ENCODE data around the gene GATA1. TPM values are rescaled to one million over a fixed set of nuclear protein-coding genes. Genes with fewer than 3 reads are reported as not detected.

Gene GATA1
- total RNA-seq, 1 experiment from 2014 or later = 0.34 TPM

DNA sequence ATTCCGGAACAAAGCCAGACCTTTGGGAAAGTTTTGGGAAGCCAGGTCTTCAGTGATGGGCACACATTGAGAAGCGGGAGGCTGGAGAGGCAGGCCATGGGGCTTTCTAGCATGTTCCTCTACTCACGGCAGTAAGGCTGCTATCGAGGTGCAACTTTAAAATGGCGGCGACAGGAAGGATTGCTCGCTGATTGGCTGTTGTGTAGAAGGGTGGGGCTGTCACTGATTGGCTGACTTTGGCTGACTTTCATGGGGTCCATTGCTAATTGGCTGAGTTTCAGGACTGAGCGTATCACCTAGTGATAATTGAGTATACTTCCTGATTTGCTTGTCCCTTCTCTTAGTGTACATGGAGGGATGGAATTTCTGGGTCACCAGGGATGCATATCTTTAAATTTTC is 44.6 kb upstream of the GATA1 start:
- BruUV-seq (replicated peaks) = no TSS peak
- ATAC-seq = no peak
- H3K4me3 ChIP-seq (replicated peaks in 1 of 2; ENCODE audit: low read depth in 1 of 2, low read length in 2 of 2) = no peak overlapping the region
- TF ChIP-seq FOSL1 (IDR thresholded peaks at IDR 0.05; ENCODE audit: low read depth) = no peak
- no peak for DNase-seq (ENCODE audit: low read depth, low spot score)
- H2AFZ ChIP-seq (ENCODE audit: low read depth, low read length, poor library complexity, severe bottlenecking) = no peak overlapping the region
- H3K36me3 ChIP-seq (ENCODE audit: control insufficient read depth in 1 of 2, insufficient read depth in 2 of 2, low read length in 2 of 2) = no peaks in the 10 kb centered on the region
- H3K4me1 ChIP-seq (ENCODE audit: control insufficient read depth in 1 of 2, insufficient read depth in 2 of 2, low read length in 2 of 2) = peaks cover 6% of the 10 kb centered on the region in 2 experiments; a peak in 3 of 4 replicates
- RAD21 ChIA-PET (ENCODE audit: low non-redundant PET in 1 of 2, low total read pairs in 2 of 2, uncharacterized antibody in 2 of 2, unreplicated experiment in 2 of 2) = no interaction called here
- no peaks in the 10 kb centered on the region for H4K20me1 ChIP-seq (ENCODE audit: insufficient read depth)
- H3K79me2 ChIP-seq (ENCODE audit: insufficient read depth, low read length) = no peaks in the 10 kb centered on the region
- intact Hi-C loops (cut with micrococcal nuclease) = no loop called here
- no peaks in the 10 kb centered on the region for H3K9me3 ChIP-seq (ENCODE audit: control insufficient read depth in 1 of 2, insufficient read depth in 1 of 2, low read depth in 1 of 2, low read length in 2 of 2)
- H3K4me2 ChIP-seq (ENCODE audit: low read length) = no peak overlapping the region
- POLR2A ChIA-PET = no interaction called here
- H3K27ac ChIP-seq (ENCODE audit: low read depth, low read length) = no peak overlapping the region
- H3K9ac ChIP-seq (ENCODE audit: low read length) = no peak overlapping the region
- CTCF ChIA-PET = no interaction called here
- no peaks in the 10 kb centered on the region for H3K27me3 ChIP-seq (ENCODE audit: insufficient read depth, low read length)
- H3K9me2 ChIP-seq (ENCODE audit: insufficient read depth) = no peaks in the 10 kb centered on the region

DNA sequence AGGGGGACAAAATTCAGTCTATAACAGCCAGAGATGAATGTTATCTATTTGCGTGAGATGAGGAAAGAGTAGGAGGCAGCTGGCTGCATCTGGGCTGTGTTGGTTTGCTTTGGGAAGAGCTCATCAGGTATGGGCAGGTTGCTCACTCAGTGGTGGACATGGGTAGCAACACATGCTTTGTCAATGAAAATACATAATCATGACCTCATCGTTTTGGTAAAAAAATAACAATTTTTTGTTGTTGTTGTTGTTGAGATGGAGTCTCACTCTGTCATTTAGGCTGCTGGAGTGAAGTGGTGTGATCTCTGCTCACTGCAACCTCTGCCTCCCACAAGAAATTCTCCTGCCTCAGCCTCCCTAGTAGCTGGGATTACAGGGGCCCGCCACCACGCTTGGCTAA is 41.2 kb upstream of the GATA1 start:
- no peaks in the 10 kb centered on the region for H4K20me1 ChIP-seq (ENCODE audit: insufficient read depth)
- no peaks in the 10 kb centered on the region for H3K27me3 ChIP-seq (ENCODE audit: insufficient read depth, low read length)
- no peaks in the 10 kb centered on the region for H3K9me2 ChIP-seq (ENCODE audit: insufficient read depth)
- H3K9ac ChIP-seq (ENCODE audit: low read length) = no peak overlapping the region
- TF ChIP-seq POLR2AphosphoS5 (IDR thresholded peaks at IDR 0.05; ENCODE audit: low read depth, low read length) (no peak), YY1 (IDR thresholded peaks at IDR 0.05; ENCODE audit: extremely low read depth, insufficient replicate concordance, low read depth, low read length) (no peak), SIN3A (IDR thresholded peaks at IDR 0.05; ENCODE audit: low read depth) (no peak), JUND (IDR thresholded peaks at IDR 0.05) (no peak), ELF1 (IDR thresholded peaks at IDR 0.05; ENCODE audit: borderline replicate concordance, low read depth) (no peak), ZNF274 (IDR thresholded peaks at IDR 0.05; ENCODE audit: low read depth, low read length) (no peak), EZH2 (IDR thresholded peaks at IDR 0.05) (no peak), CEBPB (IDR thresholded peaks at IDR 0.05; ENCODE audit: low read depth) (no peak), POLR2A (IDR thresholded peaks at IDR 0.05; ENCODE audit: borderline replicate concordance, extremely low read depth, insufficient read depth, insufficient read length) (no peak)
- TF ChIP-seq, protein P1, sequence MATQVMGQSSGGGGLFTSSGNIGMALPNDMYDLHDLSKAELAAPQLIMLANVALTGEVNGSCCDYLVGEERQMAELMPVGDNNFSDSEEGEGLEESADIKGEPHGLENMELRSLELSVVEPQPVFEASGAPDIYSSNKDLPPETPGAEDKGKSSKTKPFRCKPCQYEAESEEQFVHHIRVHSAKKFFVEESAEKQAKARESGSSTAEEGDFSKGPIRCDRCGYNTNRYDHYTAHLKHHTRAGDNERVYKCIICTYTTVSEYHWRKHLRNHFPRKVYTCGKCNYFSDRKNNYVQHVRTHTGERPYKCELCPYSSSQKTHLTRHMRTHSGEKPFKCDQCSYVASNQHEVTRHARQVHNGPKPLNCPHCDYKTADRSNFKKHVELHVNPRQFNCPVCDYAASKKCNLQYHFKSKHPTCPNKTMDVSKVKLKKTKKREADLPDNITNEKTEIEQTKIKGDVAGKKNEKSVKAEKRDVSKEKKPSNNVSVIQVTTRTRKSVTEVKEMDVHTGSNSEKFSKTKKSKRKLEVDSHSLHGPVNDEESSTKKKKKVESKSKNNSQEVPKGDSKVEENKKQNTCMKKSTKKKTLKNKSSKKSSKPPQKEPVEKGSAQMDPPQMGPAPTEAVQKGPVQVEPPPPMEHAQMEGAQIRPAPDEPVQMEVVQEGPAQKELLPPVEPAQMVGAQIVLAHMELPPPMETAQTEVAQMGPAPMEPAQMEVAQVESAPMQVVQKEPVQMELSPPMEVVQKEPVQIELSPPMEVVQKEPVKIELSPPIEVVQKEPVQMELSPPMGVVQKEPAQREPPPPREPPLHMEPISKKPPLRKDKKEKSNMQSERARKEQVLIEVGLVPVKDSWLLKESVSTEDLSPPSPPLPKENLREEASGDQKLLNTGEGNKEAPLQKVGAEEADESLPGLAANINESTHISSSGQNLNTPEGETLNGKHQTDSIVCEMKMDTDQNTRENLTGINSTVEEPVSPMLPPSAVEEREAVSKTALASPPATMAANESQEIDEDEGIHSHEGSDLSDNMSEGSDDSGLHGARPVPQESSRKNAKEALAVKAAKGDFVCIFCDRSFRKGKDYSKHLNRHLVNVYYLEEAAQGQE (IDR thresholded peaks at IDR 0.05; ENCODE audit: low read depth) = no peak
- TF ChIP-seq, protein P2, sequence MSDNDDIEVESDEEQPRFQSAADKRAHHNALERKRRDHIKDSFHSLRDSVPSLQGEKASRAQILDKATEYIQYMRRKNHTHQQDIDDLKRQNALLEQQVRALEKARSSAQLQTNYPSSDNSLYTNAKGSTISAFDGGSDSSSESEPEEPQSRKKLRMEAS (IDR thresholded peaks at IDR 0.05) = no peak
- TF ChIP-seq, protein P3, sequence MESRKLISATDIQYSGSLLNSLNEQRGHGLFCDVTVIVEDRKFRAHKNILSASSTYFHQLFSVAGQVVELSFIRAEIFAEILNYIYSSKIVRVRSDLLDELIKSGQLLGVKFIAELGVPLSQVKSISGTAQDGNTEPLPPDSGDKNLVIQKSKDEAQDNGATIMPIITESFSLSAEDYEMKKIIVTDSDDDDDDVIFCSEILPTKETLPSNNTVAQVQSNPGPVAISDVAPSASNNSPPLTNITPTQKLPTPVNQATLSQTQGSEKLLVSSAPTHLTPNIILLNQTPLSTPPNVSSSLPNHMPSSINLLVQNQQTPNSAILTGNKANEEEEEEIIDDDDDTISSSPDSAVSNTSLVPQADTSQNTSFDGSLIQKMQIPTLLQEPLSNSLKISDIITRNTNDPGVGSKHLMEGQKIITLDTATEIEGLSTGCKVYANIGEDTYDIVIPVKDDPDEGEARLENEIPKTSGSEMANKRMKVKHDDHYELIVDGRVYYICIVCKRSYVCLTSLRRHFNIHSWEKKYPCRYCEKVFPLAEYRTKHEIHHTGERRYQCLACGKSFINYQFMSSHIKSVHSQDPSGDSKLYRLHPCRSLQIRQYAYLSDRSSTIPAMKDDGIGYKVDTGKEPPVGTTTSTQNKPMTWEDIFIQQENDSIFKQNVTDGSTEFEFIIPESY (IDR thresholded peaks at IDR 0.05; ENCODE audit: extremely low read depth, insufficient replicate concordance, low read length) = no peak
- no peak for DNase-seq (ENCODE audit: low read depth, low spot score)
- ChIA-PET RAD21 (ENCODE audit: low non-redundant PET in 1 of 2, low total read pairs in 2 of 2, uncharacterized antibody in 2 of 2, unreplicated experiment in 2 of 2) (no interaction called here), CTCF (no interaction called here), POLR2A (interaction anchor here (0.7 kb wide), 1 partner anchor 333 kb away, joined by 6 read pairs; no protein-coding TSS in a partner anchor)
- no TSS peak for BruUV-seq (replicated peaks)
- intact Hi-C loops (cut with micrococcal nuclease) = no loop called here
- H3K4me2 ChIP-seq (ENCODE audit: low read length) = no peak overlapping the region
- no peak overlapping the region for H2AFZ ChIP-seq (ENCODE audit: low read depth, low read length, poor library complexity, severe bottlenecking)
- H3K79me2 ChIP-seq (ENCODE audit: insufficient read depth, low read length) = no peaks in the 10 kb centered on the region
- H3K27ac ChIP-seq (ENCODE audit: low read depth, low read length) = no peak overlapping the region
- no peaks in the 10 kb centered on the region for H3K4me1 ChIP-seq (ENCODE audit: control insufficient read depth in 1 of 2, insufficient read depth in 2 of 2, low read length in 2 of 2)
- H3K36me3 ChIP-seq (ENCODE audit: control insufficient read depth in 1 of 2, insufficient read depth in 2 of 2, low read length in 2 of 2) = no peaks in the 10 kb centered on the region
- no peak for ATAC-seq
- H3K4me3 ChIP-seq (replicated peaks in 1 of 2; ENCODE audit: low read depth in 1 of 2, low read length in 2 of 2) = no peak overlapping the region
- H3K9me3 ChIP-seq (ENCODE audit: control insufficient read depth in 1 of 2, insufficient read depth in 1 of 2, low read depth in 1 of 2, low read length in 2 of 2) = no peaks in the 10 kb centered on the region
